Measurements from ENCODE around the gene NXT1.

The NXT1 gene

DNA sequence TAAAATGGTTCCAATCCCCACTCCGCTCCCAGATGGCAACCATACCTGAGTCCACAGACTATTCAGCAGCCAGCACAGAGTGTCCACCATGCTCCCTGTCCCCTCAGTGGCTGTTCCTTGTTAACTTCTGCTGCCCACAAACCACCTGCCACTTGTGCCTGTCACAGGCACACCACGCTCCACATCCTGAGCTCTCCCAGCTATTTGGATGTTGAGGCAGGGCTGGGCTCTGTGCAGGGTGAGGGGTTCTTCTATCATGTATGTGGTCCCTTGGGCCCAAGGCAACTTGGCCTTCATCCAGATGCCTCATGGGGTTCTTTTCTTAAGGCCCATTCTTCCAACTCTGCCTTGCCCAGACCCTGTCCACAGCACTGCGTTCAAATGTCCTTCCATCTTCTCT lies 34.0 kb upstream of the NXT1 start:
- H3K27ac ChIP-seq: no peak overlapping the region
- TF ChIP-seq, protein P1, sequence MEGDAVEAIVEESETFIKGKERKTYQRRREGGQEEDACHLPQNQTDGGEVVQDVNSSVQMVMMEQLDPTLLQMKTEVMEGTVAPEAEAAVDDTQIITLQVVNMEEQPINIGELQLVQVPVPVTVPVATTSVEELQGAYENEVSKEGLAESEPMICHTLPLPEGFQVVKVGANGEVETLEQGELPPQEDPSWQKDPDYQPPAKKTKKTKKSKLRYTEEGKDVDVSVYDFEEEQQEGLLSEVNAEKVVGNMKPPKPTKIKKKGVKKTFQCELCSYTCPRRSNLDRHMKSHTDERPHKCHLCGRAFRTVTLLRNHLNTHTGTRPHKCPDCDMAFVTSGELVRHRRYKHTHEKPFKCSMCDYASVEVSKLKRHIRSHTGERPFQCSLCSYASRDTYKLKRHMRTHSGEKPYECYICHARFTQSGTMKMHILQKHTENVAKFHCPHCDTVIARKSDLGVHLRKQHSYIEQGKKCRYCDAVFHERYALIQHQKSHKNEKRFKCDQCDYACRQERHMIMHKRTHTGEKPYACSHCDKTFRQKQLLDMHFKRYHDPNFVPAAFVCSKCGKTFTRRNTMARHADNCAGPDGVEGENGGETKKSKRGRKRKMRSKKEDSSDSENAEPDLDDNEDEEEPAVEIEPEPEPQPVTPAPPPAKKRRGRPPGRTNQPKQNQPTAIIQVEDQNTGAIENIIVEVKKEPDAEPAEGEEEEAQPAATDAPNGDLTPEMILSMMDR (conservative IDR thresholded peaks at IDR 0.05): no peak
- TF ChIP-seq ZFX (IDR thresholded peaks at IDR 0.05): no peak

DNA sequence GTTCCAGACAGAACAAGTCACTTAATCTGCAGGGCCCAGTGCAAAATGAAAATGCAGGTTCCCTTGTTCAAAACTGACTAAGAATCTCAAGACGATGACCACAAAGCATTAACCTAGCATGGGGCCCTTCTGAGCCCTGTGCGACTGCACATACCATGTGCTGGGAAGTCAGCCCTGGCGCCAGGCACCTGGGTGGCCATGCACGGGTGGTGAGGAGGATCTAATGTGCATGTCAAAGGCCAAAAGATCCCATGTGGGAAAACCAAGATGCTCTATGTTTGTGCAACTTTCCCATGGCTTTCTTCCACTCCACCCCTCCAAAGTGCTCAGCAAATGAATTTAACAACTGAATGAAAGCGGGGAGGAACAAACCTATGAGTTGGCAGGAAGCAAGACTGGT lies 33.5 kb upstream of the NXT1 start:
- TF ChIP-seq, protein P1 (conservative IDR thresholded peaks at IDR 0.05): no peak
- TF ChIP-seq ZFX (IDR thresholded peaks at IDR 0.05): no peak
- H3K27ac ChIP-seq: no peak overlapping the region

DNA sequence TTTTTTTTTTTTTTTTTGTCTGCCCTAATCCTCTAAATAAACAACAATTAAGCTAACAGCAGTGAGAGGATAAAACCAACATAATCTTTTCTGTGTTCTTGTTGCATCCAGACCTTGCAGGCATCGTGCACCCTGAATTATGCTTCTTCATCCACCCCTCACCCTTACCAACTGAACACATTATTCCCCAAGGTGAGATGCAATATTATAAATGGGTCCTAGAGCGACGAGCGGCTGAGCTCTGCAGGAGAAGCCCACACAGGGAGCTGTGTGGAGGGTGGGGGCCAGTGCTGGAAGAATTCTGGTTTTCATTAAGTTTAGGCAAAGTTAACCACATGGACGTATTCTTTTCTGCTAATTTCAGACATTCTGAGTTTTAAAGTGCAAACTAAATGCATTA lies 32.2 kb upstream of the NXT1 start:
- H3K27ac ChIP-seq: no peak overlapping the region
- TF ChIP-seq, protein P1 (conservative IDR thresholded peaks at IDR 0.05): no peak
- no peak for TF ChIP-seq ZFX (IDR thresholded peaks at IDR 0.05)

DNA sequence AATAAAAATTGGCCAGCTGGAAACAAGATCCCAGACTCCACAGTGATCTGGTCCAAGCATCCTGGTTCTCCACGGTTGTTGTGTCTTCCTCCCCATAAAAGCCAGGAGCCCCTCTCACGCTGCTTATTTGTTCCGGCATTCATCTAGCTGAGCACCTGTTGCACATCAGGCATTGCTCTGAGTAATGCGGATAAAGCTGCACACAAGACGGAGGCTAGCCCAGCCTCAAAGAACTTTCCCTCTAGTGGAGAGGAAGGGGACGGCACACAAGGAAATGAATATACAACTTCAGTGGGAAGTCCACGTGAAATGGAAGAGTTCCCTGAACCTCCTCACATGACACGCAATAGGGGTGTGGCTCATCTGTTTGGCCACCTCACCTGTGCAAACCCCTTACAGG lies 30.3 kb upstream of the NXT1 start:
- TF ChIP-seq, protein P1 (conservative IDR thresholded peaks at IDR 0.05): peak; percentile 65
- TF ChIP-seq ZFX (IDR thresholded peaks at IDR 0.05): no peak
- H3K27ac ChIP-seq: no peak overlapping the region

DNA sequence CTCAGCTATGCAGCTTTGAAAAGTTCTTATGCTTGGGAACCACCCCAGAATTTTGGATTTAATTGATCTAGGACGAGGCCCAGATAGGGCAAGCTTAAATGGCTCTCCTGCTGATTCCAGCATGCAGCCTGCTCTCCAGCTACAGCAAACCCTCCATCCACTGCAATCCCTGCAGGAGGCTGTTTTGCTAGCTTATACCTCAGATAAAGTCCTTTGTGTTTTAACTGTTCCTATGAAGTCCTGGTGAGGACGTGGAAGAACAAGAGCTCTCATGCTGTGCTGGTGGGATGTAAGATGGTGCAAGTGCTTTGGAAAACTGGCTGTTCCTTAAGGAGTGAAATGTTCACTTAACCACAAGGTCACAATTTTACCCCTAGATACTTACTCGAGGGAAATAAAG lies 25.5 kb upstream of the NXT1 start:
- no peak overlapping the region for H3K27ac ChIP-seq
- TF ChIP-seq, protein P1 (conservative IDR thresholded peaks at IDR 0.05): no peak
- TF ChIP-seq ZFX (IDR thresholded peaks at IDR 0.05): no peak

DNA sequence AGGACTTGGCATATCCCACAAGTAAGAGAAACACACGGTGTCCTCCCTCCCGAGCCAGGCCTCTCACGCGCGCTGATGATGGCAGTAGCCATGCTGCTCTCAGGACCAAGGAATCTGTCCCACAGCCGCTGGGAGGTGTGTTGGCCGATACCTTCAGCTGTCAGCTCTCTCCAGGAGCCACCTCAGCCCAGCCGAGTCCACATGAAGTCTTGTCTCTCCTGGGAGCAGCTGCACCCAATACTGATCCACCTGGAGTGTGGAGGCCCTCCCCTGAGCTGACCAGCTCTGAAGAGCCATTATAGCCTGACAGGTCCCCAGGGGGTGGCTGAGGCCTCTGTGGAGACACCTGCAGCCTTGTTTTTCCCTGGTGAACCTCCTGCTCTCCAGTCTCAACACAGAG lies 23.8 kb upstream of the NXT1 start:
- no peak for TF ChIP-seq ZFX (IDR thresholded peaks at IDR 0.05)
- TF ChIP-seq, protein P1 (conservative IDR thresholded peaks at IDR 0.05): no peak
- no peak overlapping the region for H3K27ac ChIP-seq

DNA sequence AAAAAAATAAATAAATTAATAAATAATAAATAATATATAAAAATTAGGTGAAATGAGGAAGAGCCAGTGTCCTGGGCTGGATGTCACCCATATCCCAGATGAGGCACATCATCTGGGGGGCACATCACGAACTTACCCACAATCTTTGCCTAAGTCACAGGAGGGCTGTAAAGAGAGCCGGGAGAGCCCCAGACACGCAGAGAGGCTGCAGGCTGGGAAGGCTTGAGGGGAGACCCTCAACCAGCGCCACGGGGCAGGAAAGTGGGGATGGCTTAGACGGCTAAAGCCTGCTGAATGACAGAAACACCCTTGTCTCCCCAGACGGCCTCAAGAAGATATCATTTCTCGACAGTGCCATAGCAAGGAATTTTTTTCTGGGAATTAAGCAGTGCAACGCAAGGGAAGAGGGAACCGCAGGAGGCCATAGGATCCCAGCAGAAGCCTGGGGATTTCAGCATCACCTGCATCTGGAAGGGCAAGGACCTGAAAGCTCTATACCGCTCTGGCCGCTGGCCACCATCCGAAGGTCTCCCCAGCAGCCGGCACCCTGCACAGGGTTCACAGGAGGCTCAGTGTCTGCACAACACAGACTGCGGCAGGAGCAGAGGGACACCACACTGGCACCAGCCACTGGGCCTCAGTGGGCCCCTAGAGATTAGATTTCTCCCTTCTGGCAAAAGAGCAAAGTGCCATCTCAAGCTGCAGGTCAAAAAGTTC lies 22.8 kb upstream of the NXT1 start:
- TF ChIP-seq ZFX (IDR thresholded peaks at IDR 0.05): no peak
- TF ChIP-seq, protein P1 (conservative IDR thresholded peaks at IDR 0.05): no peak
- H3K27ac ChIP-seq: no peak overlapping the region

All from C4-2B (cell line).